GM23338 (cell line): Measurements from ENCODE around the gene ZNF256.

Experiments used
- CREB1 ChIP-seq: fragments of 250-450 bp; sonication (Bioruptor Pico); IDR thresholded peaks from 2 replicates; pipeline ENCODE4 v1.5.0; 2020; ENCODE audit warnings: low read depth, mild to moderate bottlenecking, moderate library complexity
- CTCF ChIP-seq, 2 experiments: fragments of 200-600 bp in 1 of 2; sonication (generic) in 1 of 2; conservative IDR thresholded peaks; 2 replicates each; pipeline versions ENCODE4 v1.5.1 to v1.6.1; 2016 to 2017; ENCODE audit warnings: antibody characterized with exemption in 2 of 2, low read depth in 2 of 2, mild to moderate bottlenecking in 2 of 2, moderate library complexity in 1 of 2
- POLR2AphosphoS5 ChIP-seq: IDR thresholded peaks from 2 replicates; pipeline ENCODE4 v1.6.1; 2016; ENCODE audit warnings: antibody characterized with exemption, low read depth
- REST ChIP-seq: IDR thresholded peaks from one replicate; pipeline ENCODE4 v1.6.1; 2018; ENCODE audit warnings: antibody characterized with exemption; ENCODE audit not compliant: unreplicated experiment

GRCh38 chr19:57914531-57914930, 33.0 kb downstream of the ZNF256 start:
- TF ChIP-seq CTCF (conservative IDR thresholded peaks at IDR 0.05; ENCODE audit: low read depth in 2 of 2) (no peak), POLR2AphosphoS5 (no peak), REST (no peak), CREB1 (CRISPR knock-in tag) (no peak)
